GM18498 (cell line): Measurements from ENCODE around the gene BCL2L12.

Experiments
- ATAC-seq: cut with Tn5 transposase; IDR thresholded peaks from one replicate; pipeline ENCODE4 v1.9.1; 2021; ENCODE audit warnings: mild to moderate bottlenecking, moderate library complexity; ENCODE audit not compliant: unreplicated experiment

BCL2L12 gene

DNA sequence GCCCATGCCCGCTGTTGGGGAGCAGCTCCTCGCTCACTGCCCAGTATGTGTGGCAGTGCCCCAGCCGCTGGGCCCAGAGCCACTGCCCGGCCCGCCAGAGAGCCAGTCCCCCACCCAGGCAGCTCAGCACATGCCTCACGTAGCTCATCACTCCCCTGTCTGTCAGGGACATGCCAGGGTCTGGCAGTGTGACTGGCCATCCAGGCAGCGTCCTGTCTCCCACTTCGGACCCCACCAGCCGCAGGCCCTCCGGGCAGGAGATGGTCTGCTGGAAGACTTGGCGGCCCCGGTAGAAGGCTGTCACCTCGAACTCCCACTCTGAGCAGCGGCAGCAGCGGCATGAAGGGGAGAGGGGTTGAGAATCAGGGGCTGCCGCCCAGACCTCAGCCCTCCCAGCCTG lies 3.7 kb upstream of the BCL2L12 start:
- ATAC-seq: no peak

DNA sequence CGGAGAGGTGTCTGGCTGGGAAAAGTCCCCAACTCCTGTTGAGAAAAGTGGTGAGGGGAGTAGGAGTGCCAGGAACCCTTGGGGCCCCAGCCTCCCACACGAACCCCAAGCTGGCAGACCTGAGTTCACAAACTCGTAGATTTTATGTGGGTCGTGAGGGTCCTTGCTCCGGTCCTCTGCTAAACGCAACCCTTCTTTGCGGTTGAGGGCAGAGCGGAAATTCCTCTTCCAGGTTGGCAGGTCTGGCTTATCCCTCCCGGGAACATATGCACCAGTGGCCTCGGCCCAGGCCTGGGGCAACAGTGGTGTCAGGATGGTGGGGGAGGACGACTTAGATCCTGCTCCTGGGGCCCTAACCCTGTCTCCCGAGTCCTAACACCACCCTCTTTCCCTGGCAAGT lies 2.5 kb upstream of the BCL2L12 start:
- no peak for ATAC-seq

DNA sequence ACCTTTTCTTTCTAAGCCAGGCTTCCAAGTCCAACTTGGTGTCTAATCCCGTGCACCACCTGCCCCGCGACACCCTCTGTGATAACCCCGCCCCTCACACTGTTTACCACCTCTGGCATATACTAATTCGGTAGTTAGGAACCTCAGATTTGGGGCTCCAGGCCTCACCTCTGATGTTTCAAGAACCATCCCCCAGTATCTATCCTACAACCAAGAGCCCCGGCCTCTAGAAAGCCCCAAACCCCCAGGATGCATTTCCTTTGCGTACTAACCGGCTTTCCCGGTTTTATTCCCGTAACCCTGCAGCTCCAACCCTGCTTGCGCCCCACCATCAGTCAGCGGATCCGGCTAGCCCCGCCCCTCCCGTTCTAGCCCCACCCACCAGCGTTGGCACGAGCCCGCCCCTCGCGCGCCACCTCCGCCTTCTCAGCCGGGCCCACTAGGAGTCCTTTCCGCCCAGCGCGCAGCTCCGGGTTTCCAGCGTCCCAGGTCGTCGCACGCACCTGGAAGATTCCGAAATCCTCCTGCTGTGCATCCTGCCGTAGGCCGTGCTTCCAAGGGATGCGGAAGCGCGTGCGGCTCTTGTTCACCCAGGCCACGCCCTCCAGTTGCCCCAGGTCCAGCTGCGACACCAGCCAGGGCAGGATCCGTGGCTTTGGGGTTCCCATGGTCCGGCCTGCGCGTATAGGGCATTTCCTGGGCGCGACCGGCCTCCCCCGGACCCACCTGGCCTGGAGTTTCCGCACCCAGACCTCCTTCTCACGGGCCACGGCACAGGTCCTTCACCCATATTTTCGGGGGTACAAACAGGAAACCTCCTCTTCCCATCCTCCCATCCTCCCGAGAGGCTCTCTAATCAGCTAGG lies 1.3 kb upstream of the BCL2L12 start:
- ATAC-seq: no peak

DNA sequence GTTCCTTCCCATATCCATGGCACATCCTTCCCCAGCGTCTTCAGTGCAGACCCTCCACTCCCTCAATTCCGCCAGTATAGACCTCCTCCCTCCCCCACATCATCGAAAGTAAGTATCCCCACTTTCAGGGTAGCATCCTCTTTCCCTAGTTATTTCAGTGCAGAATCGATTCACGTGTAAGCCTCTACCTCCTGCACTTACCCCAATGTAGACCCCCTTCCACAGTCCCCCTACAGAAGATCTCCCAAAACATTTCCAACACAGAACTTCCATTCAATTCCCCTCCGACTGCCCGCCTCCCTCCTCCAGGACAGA lies 740 bp upstream of the BCL2L12 start:
- no peak for ATAC-seq

DNA sequence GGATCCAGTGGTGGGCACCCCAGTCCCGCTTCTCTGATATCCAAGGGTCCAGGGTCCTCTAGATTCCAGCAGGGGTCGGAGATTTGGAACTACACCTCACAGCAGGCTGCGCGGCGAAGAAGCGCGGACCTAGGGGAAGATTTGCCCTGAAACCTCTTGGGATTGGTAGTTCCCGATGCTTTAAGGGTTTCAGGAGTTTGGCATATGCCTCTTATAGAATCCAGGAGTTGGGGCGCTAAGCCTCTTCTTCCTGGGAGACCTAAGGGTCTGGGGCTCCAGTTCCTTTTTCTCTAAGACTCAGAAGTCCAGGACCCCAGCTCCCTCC lies 349 bp downstream of the BCL2L12 start:
- ATAC-seq: no peak

DNA sequence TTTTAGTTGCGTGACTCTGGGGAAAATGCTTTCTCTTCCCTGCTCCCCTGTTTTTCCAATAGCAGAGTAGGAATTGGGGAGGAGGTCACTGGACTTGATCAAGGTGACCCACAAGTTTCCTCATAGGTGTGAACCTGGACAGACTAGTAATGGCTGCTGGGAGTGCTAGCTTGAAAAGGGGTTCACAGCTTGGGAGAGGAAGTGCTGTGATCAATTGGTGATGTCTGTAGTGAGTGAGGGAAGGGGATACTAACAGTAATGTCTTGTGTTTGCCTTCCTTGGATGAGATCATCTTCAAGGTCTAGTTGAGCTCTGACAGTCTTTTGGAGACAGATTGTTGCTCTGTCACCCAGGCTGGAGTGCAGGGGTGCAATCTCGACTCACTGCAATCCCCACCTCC lies 1.7 kb downstream of the BCL2L12 start:
- no peak for ATAC-seq

DNA sequence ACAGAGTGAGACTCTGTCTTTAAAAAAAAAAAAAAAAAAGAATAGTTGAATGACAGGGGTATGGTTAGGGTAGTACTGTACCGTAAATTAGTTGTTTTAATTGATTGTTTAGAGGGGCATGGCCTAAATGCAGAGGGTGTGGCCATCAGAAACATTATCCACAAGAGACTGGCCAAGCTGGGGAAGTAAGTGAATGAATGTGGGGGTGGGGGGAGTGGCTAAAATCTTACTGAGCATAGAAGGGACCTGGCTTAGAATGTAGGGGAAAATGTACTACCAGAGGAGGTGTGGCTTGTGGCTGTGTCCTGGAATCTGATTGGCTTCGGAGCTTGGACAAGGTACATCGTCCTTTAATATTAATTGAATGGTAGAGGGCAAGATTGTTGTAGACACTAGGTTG lies 3.8 kb downstream of the BCL2L12 start:
- ATAC-seq: no peak

DNA sequence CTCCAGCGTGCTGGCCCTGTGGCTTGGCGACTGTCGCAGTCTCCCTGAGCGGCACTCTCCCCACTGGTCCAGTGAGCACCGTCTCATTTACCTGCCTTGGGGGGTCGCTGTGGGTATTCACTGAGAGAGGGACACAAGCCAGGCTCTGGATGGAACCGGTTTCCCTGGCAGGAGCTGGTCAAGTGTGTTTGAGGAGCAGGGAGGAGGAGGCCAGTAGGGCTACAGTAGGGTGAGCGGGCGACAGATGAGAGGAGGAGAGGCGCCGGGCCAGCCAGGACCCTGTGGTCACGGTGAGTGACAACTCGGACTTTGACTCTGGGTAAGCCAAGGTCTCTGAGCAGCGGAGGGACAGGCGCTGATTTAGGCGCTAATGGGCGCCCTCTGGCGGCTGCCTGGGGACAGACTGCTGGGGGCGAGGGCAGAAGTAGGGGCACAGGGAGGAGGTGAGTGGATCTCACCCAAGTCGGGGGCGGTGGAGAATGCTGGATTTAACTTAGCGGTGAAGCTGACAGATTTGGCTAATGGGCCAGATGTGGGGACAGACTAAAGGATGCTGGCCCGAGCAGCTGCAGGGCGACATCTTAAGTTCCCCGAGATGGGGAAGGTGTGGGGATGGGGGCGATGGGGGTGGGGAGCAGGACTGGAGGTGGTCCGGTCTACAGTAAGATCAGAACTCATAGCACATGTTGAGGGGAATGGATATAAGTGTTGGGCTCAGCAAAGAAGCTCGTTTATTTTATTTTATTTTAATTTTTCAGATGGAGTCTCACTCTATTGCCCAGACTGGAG lies 6.6 kb downstream of the BCL2L12 start:
- ATAC-seq: no peak

DNA sequence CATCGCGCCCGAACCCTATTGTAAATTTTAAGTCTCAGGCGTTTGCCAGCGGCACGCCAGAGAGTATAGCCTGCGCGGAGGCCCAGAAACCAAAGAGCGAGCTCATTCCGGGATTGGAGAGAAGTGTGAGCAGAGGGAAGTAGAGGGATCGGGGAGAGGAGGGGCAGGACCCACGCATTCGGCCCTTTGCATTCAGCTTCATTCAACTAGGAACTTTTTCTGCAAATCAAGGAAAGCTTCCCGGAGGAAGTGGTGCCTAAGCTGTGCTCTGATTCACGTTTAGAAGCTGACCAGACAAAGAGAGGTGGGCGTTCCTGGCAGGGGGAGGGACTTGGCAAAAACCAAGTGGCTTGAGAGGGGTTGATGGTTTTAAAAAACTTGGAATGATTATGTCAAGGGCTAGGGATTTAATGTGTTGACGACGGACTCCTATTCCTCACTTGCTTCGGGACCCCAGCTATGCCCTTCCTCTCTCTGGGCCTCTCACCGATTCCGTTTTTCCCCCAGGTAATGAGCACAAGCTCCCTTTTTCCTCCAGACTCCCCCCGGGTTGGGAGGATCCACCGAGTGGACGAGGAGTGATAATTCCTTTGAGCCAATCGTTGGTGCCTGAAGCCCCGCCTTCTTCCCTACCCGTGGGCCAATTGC lies 10.5 kb downstream of the BCL2L12 start:
- ATAC-seq: peak; percentile 30

DNA sequence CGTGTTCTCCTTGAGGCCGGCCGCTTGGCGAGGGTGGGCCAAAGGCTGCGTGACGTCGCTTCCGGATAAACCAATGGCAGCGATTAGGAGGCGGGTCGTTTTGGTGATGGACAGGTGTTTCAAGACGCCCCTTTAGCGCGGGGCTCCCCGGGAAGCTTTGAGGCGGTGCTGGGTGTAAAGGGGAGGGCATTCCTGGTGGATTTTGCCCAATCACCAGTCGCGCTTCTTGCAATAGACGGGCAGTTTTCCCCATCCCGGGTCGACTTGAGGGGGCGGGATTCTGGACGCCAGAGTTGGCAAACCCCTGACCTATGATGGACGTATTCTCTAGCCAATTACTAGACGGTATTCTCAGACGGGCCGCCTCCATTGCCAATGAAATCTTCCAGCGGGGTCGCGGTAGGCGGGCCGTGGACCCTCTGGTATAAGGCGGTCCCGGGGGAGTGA lies 11.1 kb downstream of the BCL2L12 start:
- peak; percentile 70 for ATAC-seq

DNA sequence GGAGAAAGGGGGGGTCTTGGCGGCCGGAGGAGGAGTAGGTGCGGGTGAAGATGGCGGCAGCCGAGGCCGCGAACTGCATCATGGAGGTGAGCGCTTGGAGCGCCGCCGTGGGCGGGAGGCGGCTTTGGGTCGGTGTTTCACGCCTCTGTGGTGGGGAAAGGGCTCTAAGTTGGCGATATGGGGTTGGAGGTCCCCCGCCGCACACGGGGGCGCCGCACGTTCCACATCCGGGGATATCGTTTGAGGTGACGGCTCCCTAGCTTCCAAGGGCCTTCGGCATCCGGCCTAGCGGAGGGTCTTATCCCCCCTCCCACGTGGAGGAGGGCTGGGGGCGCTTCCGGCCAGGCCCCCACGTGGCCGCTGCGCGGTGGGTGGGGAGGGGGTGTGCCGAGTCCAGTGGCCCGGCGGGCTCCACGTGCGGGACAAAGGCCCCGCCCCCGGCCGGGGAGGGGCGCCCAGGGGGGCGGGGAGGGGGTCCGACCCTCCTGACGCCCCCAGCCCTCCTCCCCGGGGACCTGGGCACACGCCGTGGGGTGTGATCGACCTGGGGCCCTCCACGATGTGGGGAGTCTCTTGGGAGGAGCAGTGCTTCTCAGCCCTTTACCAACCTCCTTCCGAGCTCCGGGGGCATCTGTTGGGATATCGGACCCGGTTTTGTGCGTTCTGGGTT lies 11.6 kb downstream of the BCL2L12 start, which contains the start of gene PRMT1:
Gene PRMT1 (plus strand): TSS at position 41 of the 670 bp plus-strand sequence. CDS start 10 bp downstream, at position 51.
- peak; percentile 16 for ATAC-seq

DNA sequence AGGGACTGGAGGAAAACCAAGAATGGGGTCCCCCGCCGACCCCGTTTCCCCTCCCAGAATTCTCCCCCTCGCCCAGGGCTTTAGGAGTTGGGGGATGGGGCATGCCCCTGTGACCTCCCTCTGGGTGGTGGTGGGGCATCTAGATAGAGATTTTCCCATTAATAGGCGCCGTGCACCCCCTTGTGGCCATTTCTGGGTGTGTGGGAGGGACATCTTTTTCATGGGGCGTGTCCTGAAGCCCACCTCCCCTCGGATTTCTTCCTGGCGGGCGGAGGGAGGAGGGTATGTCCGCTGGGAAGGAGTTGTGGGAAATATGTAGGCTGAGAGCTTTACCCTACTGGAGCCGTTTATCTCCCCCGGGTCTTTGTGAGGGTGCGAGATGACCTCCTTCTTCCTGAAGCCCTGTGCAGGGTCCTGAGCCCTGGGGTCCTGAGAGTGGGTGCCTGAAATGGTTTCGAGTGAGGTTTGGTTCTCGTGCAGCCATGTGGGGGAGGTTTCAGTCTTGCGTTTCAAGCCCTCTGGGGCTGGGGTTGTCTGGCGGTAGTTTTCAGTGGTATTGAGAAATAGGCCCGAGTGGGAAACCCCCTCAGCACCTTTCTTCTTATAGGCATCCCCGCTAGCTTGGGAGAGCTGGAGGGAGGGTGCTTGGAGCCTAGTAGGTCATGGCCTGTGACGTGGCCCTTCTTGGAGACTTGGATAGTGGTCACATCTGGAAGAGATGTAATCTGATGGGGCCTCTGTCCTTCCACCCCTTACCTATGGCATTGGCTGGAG lies 12.4 kb downstream of the BCL2L12 start:
- no peak for ATAC-seq

DNA sequence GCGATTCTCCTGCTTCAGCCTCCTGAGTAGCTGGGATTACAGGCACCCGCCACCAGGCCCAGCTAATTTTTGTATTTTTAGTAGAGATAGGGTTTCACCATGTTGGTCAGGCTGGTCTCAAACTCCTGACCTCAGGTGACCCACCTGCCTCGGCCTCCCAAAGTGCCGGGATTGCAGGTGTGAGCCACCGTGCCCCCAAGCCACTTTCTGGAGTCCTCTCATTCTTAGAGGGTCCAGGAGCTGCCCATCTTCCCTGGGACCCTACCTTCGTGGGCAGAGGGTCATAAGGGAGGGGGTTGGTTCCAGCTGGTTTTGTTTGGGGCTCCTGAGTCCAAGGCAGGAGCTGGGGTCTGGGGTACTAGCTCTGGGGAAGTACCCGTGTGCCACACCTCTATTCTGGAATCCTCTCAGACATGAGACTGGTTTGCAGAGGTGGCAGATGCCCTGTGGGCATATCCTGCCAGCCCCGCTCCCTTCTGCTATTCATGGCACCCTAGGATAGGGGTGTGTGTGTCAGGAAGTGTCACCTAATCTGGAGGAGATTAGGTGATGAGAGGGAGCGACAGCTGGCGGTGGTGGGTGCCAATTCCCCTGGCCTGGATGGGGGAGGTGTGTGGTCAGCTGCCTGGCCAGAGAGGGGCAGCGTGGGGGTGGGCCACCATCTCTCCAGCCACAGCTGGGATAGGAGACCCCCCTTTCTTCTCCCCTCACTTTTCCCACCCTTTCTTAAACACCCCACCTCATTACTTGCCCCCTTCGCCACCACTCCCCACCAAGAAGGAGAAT lies 13.4 kb downstream of the BCL2L12 start:
- ATAC-seq: no peak

DNA sequence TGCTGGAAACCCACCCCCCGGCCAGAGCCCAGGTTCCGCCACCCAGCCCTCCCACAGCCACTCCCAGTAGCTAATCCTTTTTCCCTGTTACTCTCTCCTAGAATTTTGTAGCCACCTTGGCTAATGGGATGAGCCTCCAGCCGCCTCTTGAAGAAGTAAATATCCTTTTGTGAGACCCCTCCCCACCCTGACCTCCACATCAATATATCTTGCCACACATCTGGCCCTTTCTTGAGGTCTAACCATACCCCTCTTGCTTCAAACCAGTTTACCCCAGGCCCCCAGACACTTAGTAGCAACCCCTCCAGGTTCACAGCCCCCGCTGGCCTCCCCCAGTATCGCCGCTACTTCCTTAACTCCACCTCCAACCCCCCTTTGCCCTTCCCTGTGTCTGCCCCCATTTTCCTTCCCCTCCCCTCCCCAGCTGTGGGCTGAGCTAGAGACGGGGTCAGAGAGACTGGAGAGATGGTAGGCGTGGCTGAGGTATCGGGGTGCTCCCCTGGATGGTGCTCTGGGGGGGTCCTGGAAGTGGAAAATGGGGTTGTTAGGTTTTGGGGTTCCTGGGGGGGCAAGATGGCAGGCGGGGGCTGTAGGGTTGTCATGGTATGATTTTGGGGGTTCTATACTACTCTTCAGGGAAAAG lies 14.2 kb downstream of the BCL2L12 start:
- ATAC-seq: no peak

DNA sequence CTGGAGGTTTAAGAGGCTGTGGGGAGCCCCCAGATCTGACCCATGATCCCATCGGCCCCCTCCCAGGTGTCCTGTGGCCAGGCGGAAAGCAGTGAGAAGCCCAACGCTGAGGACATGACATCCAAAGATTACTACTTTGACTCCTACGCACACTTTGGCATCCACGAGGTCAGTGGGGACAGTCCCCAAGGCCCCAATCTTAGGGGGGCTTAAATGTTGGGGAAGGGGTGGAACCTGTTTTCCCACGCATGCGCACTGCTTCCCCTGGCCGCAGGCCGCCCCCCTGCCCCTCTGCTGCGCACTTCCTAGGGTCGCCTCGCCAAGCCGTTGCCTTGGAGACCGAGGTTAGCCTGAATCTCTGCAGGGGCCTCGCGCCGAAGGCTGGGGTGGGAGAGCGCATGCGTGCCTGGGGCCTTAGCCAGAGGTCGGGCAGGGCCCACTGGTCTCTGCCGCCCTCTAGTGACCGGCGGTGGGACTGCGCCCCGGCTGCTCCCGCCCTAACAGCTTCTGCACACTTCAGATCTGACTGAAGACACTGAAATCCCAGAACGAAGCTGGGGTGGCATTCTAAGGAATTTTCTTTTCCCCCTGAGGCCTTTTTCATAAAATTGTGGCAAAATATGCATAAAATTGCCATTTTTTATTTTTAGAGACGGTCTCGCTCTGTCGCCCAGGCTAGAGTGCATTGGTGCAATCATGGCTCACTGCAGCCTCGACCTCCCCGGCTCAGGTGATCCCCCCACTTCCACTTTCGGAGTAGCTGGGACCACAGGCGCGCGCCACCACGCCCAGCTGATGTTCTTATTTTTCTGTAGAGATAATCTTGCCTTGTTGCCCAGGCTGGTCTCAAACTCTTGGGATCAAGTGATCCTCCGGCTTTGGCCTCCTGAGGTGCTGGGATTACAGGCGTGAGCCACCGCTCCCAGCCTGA lies 15.0 kb downstream of the BCL2L12 start:
- no peak for ATAC-seq

DNA sequence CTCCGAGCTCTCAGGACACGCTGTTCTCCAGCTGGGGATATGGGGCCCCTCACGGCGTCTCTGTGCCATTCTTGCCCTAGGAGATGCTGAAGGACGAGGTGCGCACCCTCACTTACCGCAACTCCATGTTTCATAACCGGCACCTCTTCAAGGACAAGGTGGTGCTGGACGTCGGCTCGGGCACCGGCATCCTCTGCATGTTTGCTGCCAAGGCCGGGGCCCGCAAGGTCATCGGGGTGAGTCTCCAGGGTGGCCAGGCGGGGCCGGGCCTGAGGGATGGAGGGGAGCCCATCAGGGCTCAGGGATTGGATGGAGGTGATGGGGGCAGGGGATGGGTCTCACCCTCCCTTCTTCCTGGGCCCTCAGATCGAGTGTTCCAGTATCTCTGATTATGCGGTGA lies 16.1 kb downstream of the BCL2L12 start:
- ATAC-seq: no peak

DNA sequence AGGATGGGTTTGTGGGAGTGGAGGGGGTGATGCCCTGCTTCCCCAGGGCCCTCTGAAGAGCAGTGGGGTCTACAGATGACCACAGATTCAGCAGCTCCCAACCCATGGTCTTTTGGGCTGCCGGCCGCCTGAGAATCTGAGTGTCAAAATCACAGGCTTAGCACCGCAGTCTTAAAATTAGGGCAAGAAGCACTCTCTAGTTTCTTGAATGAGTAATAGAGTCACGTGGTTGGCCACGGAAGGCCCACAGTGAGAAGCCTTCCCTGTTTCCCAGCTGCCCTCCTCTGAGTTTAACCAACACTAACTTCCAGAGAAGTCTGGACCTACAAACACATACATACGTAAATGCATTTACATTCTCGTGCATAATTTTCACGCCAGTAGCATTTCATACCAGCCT lies 16.5 kb downstream of the BCL2L12 start:
- no peak for ATAC-seq

DNA sequence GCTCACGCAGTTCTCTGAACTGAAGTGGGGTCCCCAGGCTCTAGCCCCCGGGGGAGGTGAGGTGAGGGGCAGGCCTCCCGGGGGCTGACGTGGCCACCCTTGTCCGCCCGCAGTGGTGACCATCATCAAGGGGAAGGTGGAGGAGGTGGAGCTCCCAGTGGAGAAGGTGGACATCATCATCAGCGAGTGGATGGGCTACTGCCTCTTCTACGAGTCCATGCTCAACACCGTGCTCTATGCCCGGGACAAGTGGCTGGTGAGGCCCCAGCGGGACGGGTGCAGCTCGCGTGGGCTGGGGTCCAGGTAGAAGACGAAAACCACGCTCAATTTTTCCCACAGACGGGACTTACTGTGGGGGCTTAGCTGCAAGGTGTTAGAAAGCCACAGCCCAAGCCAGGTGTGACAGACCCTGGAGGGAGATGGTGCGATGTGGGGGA lies 18.1 kb downstream of the BCL2L12 start:
- no peak for ATAC-seq
